Panc1 (cell line): Measurements from ENCODE around the gene CHIC2. TPM values are rescaled to one million over a fixed set of nuclear protein-coding genes. Genes with fewer than 3 reads are reported as not detected.

Experiments
- ATAC-seq: fragments of 200-7000 bp; cut with Tn5 transposase; 2 replicates; pipeline ENCODE4 v1.9.1; 2020; ENCODE audit warnings: mild to moderate bottlenecking, moderate library complexity
- BruUV-seq: library from RNA; stranded (reverse); fragments of 400-500 nt; replicated peaks from 2 replicates; lab custom pipeline; 2021; lab: Mats Ljungman, UMichigan
- CTCF ChIA-PET: fragments of 300-600 bp; sonication (Branson Sonifier 250); formaldehyde crosslinking; loops from one replicate; lab custom pipeline; 2022; ENCODE audit warnings: antibody characterized with exemption; lab: Charles Lee
- POLR2A ChIA-PET: fragments of 300-600 bp; sonication (Branson Sonifier 250); formaldehyde crosslinking; loops from one replicate; lab custom pipeline; 2022; ENCODE audit warnings: antibody characterized with exemption; lab: Charles Lee
- DNase-seq: peaks from one replicate; pipeline ENCODE4 v3.0.0-alpha.2; 2010; ENCODE audit warnings: low read depth, low spot score
- H3K27ac ChIP-seq: 2 replicates; pipeline ENCODE4 v1.5.1; 2011; ENCODE audit warnings: mild to moderate bottlenecking, low read length, inconsistent platforms
- H3K27me3 ChIP-seq: fragments of 200-500 bp; sonication (Bioruptor generic); 2 replicates; pipeline ENCODE4 v1.6.0; 2014; ENCODE audit warnings: low read length, inconsistent platforms; ENCODE audit not compliant: control insufficient read depth, insufficient read depth
- H3K36me3 ChIP-seq: fragments of 200-500 bp; sonication (Bioruptor generic); 2 replicates; pipeline ENCODE4 v1.5.1; 2014; ENCODE audit warnings: inconsistent platforms, mild to moderate bottlenecking, low read length, moderate library complexity; ENCODE audit not compliant: control insufficient read depth, insufficient read depth
- H3K4me1 ChIP-seq: 2 replicates; pipeline ENCODE4 v1.5.1; 2011; ENCODE audit warnings: inconsistent platforms, mild to moderate bottlenecking, low read length, moderate library complexity; ENCODE audit not compliant: control insufficient read depth, insufficient read depth
- H3K4me3 ChIP-seq, 2 experiments: 2 replicates each; pipeline ENCODE4 v1.5.1; 2011 to 2012; ENCODE audit warnings: low read depth in 2 of 2, low read length in 2 of 2, mild to moderate bottlenecking in 2 of 2, inconsistent platforms in 1 of 2, moderate library complexity in 1 of 2
- H3K9me3 ChIP-seq: fragments of 200-500 bp; sonication (Bioruptor generic); 2 replicates; pipeline ENCODE4 v1.5.1; 2014; ENCODE audit warnings: low read depth, mild to moderate bottlenecking, inconsistent platforms, low read length, moderate library complexity; ENCODE audit not compliant: control insufficient read depth, insufficient read depth
- CTCF ChIP-seq: fragments of 450-650 bp; IDR thresholded peaks from 2 replicates; pipeline ENCODE4 v1.5.1; 2017; ENCODE audit warnings: mild to moderate bottlenecking
- POLR2AphosphoS5 ChIP-seq: IDR thresholded peaks from 2 replicates; pipeline ENCODE4 v1.6.1; 2012; ENCODE audit warnings: mild to moderate bottlenecking, low read depth, low read length, moderate library complexity
- SIN3A ChIP-seq: IDR thresholded peaks from 2 replicates; pipeline ENCODE4 v1.6.1; 2012; ENCODE audit warnings: low read depth, mild to moderate bottlenecking, low read length, moderate library complexity, borderline replicate concordance; ENCODE audit not compliant: insufficient read depth
- TCF7L2 ChIP-seq: IDR thresholded peaks from 2 replicates; pipeline ENCODE4 v1.6.1; 2011; ENCODE audit warnings: mild to moderate bottlenecking, low read depth, low read length, inconsistent platforms
- in situ Hi-C: cut with HindIII; loops from 2 replicates; pipeline ENCODE4 v1.10.0; 2016; ENCODE audit warnings: low sequenced_read_pairs, low pct_unique_long_range_greater_than_20kb
- intact Hi-C: fragments of 100-400 bp; cut with micrococcal nuclease; formaldehyde crosslinking; loops from one replicate; pipeline ENCODE4 v1.10.0; 2022; ENCODE audit not compliant: unreplicated experiment
- total RNA-seq: library from RNA; stranded (reverse); gene quantifications from one replicate; pipeline ENCODE4 v1.2.1, GENCODE V29; 2021; ENCODE audit not compliant: unreplicated experiment
- TF ChIP-seq, protein P1 (sequence below), 2 experiments: IDR thresholded peaks; 2 replicates each; pipeline ENCODE4 v1.6.1; 2011 to 2012; ENCODE audit warnings: low read depth in 2 of 2, control low read depth in 1 of 2, low read length in 1 of 2, mild to moderate bottlenecking in 1 of 2, moderate library complexity in 1 of 2; ENCODE audit not compliant: insufficient read depth in 1 of 2

Gene CHIC2
- total RNA-seq, 1 experiment from 2014 or later = 10.3 TPM

- Histone ChIP-seq H3K27ac (no peak overlapping the region), H3K27me3 (no peaks in the 10 kb centered on the region), H3K36me3 (no peaks in the 10 kb centered on the region), H3K4me1 (no peaks in the 10 kb centered on the region), H3K9me3 (no peaks in the 10 kb centered on the region), H3K4me3 (no peak overlapping the region)
- in situ Hi-C loops = no loop called here
- ATAC-seq = no peak
- BruUV-seq = no TSS peak
- TF ChIP-seq TCF7L2 (no peak), CTCF (no peak), SIN3A (no peak), POLR2AphosphoS5 (no peak)
- TF ChIP-seq, protein P1, sequence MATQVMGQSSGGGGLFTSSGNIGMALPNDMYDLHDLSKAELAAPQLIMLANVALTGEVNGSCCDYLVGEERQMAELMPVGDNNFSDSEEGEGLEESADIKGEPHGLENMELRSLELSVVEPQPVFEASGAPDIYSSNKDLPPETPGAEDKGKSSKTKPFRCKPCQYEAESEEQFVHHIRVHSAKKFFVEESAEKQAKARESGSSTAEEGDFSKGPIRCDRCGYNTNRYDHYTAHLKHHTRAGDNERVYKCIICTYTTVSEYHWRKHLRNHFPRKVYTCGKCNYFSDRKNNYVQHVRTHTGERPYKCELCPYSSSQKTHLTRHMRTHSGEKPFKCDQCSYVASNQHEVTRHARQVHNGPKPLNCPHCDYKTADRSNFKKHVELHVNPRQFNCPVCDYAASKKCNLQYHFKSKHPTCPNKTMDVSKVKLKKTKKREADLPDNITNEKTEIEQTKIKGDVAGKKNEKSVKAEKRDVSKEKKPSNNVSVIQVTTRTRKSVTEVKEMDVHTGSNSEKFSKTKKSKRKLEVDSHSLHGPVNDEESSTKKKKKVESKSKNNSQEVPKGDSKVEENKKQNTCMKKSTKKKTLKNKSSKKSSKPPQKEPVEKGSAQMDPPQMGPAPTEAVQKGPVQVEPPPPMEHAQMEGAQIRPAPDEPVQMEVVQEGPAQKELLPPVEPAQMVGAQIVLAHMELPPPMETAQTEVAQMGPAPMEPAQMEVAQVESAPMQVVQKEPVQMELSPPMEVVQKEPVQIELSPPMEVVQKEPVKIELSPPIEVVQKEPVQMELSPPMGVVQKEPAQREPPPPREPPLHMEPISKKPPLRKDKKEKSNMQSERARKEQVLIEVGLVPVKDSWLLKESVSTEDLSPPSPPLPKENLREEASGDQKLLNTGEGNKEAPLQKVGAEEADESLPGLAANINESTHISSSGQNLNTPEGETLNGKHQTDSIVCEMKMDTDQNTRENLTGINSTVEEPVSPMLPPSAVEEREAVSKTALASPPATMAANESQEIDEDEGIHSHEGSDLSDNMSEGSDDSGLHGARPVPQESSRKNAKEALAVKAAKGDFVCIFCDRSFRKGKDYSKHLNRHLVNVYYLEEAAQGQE (IDR thresholded peaks at IDR 0.05; ENCODE audit: insufficient read depth in 1 of 2, low read depth in 2 of 2, low read length in 1 of 2) = no peak
- CTCF ChIA-PET = no interaction called here
- DNase-seq = no peak
- POLR2A ChIA-PET = no interaction called here
- intact Hi-C loops = no loop called here
Observed at GRCh38 chr4:53963781-53964180, 100.6 kb downstream of the CHIC2 start.

GRCh38 chr4:53963336-53963735 lies 101.1 kb downstream of the CHIC2 start:
- H3K9me3 ChIP-seq = no peaks in the 10 kb centered on the region
- in situ Hi-C loops = no loop called here
- ATAC-seq (no peak), DNase-seq (no peak)
- no peak overlapping the region for H3K4me3 ChIP-seq
- TF ChIP-seq, protein P1 (IDR thresholded peaks at IDR 0.05; ENCODE audit: insufficient read depth in 1 of 2, low read depth in 2 of 2, low read length in 1 of 2) = no peak
- TF ChIP-seq POLR2AphosphoS5 = no peak
- no peak for TF ChIP-seq CTCF
- no peak for TF ChIP-seq TCF7L2
- TF ChIP-seq SIN3A = no peak
- ChIA-PET POLR2A (no interaction called here), CTCF (no interaction called here)
- no peak overlapping the region for H3K27ac ChIP-seq
- BruUV-seq = no TSS peak
- H3K27me3 ChIP-seq = no peaks in the 10 kb centered on the region
- H3K36me3 ChIP-seq = no peaks in the 10 kb centered on the region
- H3K4me1 ChIP-seq = no peaks in the 10 kb centered on the region
- intact Hi-C loops = no loop called here
